Measurements from ENCODE around the gene PPP1R14C.
"Not testable (repeated sequence)": the region's sequence is repeated elsewhere in the genome, so short reads cannot be mapped to it uniquely, and the experiment has no call there.

PPP1R14C gene

DNA sequence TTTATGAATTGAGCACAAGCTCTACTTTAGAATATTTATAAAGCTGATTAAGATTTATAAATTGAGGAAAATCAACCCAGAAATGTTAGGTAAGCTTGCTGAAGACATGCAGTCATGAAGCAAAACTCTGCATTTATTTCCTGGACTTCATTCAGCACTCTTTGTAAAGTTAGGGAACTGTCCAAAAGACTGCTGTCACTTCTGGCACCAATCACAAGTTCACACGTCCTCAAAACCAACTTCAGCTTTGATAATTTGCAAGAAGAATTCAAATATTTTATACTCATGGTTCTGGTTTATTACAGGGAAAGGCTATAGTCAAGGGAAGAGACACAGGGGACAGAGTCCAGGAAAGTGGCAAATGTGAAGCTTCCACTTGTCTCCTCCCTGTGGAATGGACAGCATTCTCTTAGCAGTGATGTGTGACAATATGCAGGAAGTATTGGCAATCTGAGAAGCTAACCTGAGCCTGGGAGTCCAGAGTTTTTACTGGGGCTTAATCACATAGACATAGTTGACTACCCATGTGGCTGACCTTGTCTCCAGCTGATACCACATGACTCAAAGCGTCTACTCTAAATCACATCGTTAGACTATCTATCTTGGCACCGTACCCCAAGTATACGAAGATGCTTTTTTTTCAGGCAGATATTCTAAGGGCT lies 85.4 kb downstream of the PPP1R14C start:
- DNase-seq: no peak

DNA sequence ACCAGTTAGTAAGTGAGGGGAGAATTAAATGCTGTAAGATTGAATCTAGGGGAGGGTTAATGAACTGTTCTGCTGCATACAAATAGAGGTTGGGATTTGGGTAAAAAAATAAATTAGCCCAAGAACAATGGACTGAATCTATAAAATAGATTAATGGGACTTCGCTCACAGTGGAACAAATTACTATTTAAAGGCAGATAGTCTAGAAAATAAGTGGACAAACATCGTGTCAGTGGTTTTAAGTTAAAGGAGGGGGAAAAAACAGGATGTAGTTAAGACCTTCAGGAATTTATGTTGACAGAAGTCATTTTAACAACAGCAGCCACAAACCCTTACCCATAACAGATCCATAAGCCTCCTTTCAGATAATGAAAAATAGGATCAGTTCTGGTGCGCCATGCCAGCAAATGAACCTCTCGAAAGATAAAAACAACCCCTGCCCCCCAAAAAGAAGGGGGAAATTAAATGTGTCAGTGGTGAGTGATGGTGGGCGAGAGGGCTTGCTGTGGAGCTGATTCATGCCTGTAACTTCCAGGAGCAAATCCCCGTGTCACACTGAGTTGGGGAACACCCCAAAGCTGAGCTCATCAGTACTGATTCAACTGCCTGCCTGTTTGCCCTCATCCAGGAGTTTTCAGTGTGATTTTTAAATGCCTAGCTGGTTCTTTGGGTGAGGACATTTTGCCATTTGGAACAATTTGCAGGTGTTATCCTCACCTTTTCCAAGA lies 86.8 kb downstream of the PPP1R14C start:
- DNase-seq: no peak

DNA sequence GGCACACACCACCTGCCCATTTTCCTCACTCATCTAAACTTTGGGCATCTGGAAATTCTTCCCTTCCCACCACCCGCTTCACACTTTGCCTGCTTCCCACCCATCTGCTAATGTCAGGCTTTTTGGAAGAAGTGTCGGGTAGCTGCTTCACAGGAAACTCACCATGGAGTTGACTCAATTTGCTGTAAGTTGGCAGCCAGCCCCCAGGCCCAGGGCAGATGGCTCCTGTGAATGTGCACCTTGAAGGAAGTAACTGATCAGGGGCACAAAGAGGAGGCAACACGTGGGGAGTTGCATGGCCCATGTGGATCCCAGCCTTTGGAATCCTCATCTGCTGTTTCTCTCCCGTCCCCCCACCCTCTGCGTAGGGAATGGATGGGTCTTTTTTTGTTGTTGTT lies 87.3 kb downstream of the PPP1R14C start:
- no peak for DNase-seq

DNA sequence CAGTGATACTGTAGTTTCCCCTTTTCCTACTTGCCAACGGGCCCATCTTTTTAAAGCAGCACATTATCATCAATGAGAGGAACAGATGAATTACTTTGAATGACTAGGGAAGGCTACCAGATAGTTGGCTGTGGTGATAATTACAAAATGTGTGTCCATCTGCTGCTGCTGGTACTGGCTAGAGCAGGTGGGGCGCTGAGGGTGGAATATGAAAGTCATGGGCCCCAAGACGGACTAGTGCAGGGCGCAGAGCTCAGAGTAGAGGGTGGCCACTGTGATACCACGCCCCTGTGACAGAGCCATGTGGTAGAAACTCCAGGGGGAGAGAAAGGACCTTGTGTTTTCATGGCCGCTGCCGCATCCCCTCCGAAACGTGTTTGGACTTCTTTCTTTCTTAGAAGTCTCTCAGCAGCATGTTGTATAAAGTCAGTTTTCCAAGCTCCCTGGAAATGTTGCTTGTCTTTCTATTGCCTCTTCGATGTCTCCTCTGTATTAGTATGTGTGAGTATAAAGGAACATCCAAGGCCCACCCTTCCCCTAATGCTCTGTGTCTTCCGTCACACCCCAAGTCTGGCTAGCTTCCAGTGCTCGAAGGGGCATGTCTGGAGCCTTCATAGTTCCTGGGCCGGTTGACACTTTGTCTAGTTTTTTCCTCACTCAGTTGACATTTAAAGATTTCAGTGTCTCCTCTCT lies 88.1 kb downstream of the PPP1R14C start:
- no peak for DNase-seq

DNA sequence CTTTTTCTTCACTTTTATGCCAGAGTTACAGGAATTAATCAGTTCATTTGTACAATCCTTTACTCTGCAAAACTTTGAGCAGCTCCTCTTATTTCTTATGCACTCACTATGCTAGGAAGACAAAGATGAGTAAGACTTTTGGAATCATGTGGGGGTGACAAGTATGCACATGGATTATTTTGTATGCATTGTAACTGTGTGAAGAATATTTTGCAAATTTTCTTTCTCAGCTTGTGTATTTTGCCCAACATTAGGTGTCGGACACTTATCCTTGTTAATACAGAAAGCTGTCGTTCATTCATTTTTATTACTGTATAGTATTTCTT lies 88.6 kb downstream of the PPP1R14C start:
- DNase-seq: no peak

DNA sequence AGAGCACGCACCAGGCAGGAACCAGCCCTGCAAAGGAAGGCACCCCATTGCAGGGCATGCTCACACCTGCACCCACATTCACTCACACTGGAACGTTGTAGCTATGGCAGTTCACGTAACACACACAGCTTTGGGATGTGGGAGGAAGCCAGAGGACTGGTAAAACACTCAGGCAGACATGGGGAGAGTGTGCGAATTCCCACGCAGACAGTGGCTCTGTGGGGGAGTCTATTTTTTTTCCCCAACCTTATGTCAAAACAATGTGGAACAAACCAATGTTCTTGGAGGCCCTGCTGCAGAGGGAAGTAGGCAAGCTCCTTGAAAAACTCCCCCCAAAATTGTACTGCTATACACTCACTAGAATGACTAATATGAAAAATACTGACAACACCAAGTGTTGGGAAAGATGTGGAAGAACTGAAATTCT lies 91.0 kb downstream of the PPP1R14C start:
- no peak for DNase-seq

DNA sequence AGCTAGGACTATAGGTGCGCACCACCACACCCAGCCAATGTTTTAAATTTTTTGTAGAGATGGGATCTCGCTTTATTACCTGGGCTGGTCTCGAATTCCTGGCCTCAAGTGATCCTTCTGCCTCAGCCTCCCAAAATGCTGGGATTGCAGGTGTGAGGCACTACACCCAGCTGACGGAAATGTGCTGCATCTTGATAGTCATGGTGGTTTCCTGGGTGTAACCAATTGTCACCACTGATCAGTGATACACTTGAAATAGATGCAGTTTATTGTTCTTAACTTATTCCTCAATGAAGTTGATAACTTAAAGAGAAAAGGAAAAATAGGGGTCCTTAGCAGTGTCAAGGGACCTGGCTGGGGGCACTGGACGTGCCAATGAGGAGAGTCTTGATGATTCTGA lies 92.4 kb downstream of the PPP1R14C start:
- no peak for DNase-seq

DNA sequence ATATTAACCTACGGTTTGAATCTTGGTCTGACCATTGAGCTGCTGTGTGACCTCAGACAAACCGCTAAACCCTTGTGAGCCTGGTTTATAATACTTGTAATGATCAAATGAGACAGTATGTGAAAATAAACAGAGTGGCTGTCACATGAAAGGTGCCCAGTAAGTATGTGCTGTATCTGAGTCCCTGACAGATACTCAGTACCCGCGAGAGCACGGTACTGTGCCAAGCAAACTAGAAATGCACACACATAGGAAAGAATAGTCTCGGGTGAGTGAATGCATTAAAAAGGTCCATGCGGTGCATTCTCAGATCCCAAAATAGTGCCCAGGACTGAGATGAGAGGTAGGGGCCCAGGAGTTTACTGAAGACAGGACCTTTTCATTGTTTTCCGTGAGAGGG lies 93.3 kb downstream of the PPP1R14C start:
- DNase-seq: no peak

DNA sequence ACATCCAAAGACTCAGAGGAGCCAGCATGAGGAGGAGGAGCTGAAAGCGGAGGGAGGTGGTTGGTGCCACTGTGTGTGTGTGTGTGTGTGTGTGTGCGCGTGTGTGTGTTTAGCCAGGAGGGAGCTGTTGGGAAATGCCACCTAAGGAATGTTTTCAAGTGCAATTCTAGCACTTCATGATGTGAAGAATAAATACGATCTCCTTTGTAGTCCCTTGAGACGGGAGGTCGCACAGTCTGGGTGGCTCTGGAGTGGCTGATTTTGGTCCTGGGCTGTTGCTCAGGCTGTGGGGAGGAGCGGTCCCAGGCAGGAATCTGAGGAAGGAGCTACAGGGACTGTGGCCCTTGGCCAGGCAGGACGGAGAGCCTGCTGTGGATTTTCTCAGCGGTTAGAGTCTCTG lies 93.7 kb downstream of the PPP1R14C start:
- DNase-seq: no peak

DNA sequence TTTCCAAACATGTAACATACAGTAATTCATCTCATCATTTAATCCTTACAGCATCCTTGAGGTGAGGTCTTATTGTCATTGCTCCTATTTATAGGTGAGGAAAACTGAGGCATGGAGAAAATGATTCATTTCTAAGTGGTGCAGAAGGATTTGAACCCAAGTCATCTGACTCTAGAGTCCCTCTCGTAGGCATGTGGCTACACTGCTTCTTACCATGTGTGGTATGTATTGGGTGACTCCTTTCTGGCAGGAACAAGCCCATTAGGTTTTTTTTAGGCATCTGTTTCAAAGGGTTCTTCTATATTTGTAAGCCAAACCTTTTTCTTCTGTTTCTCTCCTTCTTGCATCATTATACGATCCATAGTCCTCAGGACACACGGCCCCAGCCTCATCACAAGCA lies 94.8 kb downstream of the PPP1R14C start:
- no peak for DNase-seq

DNA sequence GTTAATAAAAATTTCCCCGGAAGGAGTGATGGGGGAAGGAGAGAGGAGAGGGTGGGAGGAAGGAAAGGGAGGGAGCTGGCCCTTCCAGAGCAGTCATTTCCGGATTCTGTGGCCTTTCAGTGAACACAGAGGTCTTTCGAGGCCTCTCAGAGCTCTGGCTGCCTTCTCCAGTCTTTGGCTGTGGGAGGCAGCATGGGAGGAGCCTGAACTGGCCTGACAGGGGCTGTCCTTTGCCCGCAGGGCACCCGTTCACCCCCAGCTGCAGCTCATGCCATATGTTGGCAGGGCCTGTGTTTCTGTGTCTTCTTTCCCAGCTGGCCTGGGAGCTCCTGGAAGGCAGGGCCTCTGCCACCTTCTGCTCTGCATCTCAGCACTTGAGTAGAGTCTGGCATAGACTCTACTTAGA lies 95.5 kb downstream of the PPP1R14C start:
- no peak for DNase-seq

DNA sequence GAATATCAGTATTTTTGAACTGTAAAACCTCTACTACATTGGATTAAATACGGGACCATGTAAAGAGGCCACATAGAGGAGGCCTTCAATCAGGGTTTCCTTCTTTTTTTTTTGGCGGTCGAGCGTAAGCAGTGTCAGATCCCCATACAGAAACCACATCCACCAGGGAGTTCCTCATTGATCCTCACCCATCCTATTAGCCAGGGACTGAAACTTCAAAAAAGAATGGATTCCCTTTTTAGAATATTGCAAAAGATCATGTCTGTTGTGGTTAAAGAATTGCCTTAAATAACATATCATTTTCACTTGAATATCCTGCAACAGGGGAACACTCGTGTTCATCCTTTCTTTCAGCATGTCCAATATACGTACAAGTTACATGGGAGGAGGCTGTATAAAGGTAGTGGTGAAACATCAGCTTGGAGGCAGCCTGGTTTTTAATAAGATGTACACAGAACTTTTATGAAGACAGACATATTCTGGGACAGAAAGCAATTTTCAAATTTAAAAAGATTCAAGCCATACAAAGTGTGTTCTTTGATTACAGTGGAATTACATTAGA lies 96.1 kb downstream of the PPP1R14C start:
- DNase-seq: no peak

DNA sequence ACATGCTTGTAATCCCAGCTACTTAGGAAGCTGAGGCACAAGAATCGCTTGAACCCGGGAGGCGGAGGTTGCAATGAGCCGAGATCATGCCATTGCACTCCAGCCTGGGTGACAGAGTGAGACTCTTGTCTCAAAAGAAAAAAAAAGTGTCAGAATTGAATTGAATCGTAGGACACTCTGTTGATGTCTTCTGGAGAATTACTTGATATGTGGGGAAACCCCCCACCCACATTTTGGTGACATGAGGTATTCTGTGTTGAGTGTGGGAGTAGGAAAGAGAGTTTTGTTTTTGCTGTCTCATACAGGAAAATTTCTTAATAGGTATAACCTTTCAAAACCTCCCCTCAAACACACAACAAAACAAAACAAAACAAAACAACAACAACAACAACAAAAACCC lies 98.9 kb downstream of the PPP1R14C start:
- not testable (repeated sequence) for DNase-seq

DNA sequence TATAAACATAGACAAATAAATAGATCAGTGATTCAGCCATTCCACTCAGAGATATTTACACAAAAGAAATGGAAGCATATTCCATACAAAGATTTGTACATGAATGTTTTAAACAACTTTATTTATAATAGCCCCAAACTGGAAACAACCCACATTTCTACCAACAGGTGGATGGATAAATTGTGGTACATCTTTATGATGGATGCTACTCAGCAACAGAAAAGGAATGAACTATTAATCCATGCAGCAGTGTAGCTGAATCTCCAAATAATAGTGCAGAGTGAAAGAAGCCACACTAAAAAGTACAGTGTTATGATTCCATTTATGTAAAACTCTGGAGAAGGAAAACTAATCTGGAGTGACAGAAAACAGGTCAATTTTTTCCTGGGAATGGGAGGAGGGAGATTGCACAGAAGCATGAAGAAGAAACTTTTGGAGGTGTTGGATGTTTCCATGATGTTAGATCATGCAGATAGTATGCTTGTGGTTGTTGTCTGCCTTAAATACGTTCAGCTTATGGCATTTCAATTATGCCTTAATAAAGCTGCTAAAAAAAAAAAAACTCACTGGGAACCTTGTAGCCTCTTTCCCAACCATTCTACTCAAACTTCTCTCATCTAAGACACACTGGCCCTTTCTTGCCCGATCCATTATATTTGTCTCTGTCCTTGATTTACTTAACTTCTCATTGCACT lies 100.9 kb downstream of the PPP1R14C start:
- no peak for DNase-seq

DNA sequence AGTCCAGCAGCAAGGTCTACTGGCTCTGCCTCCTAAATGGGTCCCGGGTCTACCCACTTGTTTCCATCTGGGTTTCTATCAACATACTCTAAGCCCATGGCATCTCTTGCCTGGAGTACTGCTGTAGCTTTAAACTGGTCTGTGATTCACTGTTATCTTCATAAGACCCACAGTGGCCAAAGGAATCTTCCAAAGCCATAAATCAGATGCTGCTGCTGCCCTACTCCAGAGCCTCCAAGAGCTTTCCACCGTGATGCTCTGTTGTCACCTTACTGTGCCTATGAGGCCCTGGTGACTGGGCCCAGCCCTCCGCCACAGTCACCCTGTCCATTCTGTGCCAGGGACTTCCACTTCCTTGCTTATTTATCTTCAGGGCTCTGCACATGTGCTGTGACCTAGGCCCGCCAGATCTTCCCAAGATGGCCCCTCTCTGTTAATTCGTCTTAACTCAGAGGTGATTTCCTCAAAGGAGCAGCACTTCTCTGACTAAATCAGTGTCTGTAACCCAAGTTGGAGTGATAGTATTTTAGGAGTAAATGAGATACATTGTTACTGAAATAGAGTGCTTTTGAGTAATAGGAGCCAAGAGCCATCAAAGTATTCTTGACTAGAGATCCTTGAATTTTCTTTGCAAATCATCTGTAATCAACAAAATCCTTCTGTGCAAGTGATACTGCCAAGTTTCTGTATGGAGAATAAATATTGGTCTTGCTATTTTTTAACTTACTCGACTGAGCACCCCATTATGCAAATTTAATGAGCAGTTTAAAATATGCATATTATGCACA lies 102.5 kb downstream of the PPP1R14C start:
- DNase-seq: no peak

DNA sequence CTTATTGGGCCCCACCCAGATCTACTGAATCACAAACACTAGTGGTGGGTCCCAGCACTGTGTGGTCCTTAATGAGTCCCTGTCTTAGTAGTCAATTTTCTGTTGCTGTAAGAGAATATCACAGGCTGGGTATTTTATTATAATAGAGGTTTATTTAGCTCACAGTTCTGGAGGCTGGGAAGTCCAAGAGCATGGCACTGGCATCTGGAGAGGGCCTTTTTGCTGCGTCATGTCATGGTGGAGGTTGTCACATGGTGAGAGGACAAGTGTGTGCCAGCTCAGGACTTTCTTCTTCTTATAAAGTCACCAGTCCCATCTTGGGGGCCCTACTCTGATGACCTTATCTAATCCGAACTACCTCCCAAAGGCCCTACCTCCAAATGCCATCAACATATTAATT lies 105.0 kb downstream of the PPP1R14C start:
- DNase-seq: no peak

DNA sequence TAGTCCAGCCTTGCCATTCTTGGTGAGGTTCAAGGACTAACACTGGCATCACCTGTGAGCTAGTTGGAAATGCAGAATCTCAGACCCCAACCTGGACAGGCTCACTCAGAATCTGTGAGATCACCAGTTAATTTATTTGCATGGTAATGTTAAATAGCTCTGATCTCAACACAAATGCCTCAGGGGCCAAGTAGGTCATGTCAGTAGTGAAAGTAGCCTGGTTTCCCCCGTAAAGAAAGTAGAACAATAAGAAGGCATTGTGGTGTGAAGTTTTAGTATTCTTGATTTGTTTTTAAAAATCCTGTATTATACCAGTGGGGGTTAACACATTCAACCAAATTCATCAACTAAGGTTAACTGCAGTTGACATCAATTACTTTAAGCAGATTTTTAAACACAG lies 105.5 kb downstream of the PPP1R14C start:
- no peak for DNase-seq

DNA sequence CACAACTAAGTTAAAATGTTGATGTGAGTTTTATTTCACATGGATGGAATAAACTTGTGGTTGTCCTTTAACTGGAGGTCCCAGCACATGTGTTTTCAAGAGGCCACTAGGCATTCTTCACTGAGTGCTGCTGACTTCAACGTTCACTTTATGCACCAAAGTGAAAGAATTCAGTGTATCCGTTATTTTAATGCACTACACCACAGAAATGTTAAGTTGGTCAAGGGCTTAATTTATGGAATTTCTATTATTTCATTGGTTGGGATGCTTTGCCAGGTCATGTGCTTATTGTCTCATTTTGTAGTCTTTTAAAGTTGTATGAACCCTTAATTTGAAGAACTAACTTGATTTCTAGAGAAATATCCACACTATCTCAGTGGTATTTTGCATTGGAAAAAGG lies 106.4 kb downstream of the PPP1R14C start:
- DNase-seq: no peak

DNA sequence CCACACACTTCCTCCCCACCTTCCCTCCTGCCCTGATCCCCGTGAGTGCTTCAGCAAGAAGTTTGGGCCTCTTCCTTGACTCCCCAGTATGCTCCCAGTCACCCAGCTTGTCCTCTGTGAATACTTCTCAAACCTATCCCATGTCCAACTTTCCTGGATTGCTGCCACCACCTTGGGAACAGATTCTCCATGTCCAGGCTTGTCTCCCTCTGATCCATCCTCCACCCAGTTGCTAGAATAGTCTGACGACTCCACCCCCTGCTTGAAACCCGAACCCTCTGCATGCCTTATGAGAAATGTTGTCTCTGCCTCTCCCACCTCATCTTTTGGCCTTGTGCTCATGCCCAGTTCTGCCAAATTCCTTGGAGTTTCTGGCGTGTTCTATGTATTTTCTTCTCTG lies 108.0 kb downstream of the PPP1R14C start:
- DNase-seq: no peak

DNA sequence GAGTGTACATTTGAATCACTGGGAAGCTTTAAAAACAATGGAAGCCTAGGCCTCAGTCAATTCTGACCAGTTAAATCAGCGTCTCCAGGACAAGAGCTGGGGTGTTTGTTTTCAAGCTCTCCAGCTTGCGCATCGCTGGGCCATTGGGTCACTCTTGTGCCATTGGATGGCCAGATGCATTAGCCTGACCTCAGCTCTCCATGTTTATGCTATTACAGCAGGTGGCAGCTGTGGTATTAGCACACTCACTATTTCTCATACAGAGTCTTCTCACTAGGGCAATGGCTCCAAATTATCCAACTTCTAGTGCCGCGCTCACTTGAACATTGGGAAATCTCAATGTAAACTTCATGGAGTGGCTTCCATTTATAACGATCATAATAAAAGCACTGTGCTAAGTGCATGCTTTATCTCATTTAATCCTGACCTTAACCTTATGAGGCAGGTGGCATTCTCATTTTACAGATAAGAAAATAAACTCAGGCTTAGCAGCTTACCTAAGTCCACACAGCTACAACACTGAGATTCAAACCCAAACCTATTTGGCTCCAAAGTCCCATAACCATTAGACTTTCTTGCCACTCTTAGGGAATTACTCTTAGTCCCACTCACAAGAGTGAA lies 108.8 kb downstream of the PPP1R14C start:
- no peak for DNase-seq

DNA sequence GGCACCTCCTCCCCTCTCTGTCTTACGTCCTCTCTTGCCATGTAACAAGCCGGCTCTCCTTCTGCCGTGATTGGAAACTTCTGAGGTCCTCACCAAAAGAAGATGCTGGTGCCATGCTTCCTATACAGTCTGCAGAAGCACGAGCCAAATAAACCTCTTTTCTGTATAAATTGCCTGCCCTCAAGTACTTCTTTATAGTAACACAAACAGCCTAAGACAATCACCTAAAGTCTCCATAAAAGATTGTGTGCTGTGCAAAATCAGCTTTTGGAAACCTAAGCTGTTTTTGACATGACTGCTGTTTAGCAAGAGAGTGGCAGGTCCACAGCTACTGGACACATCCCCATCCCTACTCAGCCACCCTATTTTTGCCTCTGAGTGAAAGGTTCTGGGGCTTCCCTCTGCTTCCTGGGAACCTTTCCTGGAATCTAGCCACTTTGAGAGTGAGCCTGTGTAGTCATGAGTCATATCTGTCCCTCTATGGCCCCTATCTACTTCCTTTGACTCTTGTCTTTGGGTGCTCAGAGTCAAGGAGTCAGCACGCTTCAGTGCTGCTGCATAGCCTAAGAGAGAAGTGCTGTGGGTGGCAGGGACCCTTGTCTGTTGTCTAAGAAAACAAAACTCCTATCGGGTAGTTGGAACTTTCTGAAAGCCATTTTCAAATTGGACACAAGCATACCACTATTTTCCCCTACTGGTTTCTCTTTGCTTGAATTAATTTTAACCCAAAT lies 110.0 kb downstream of the PPP1R14C start:
- no peak for DNase-seq

All from NCI-H1930 (cell line).